ENCODE measurements around the gene CYTH2. TPM values are rescaled to one million over a fixed set of nuclear protein-coding genes. Genes with fewer than 3 reads are reported as not detected.

Gene CYTH2
- total RNA-seq, 1 experiment from 2014 or later: 103 TPM

- TF ChIP-seq CTCF (conservative IDR thresholded peaks at IDR 0.05): no peak
- Histone ChIP-seq H4K8ac (replicated peaks; ENCODE audit: insufficient read length, low read depth, low read length) (no peak overlapping the region), H3K4ac (ENCODE audit: low read depth, low read length) (no peak overlapping the region), H3K27me3 (ENCODE audit: insufficient read depth, low read length) (peaks cover 2% of the 10 kb centered on the region; the same call in 1 of the 2 replicates), H3K9ac (ENCODE audit: extremely low read depth, insufficient read length, low read length) (no peak overlapping the region), H3K79me2 (ENCODE audit: insufficient read depth, low read length) (no peaks in the 10 kb centered on the region), H2BK5ac (ENCODE audit: insufficient read length, low read length) (no peak overlapping the region), H3K18ac (ENCODE audit: insufficient read length, low read depth, low read length) (no peak overlapping the region), H3K27ac (ENCODE audit: insufficient read length, low read depth, low read length) (no peak overlapping the region), H2BK20ac (ENCODE audit: low read depth, low read length, poor library complexity, severe bottlenecking) (no peak overlapping the region), H2BK12ac (ENCODE audit: insufficient read length, low read depth, low read length) (no peak overlapping the region), H3K4me1 (ENCODE audit: insufficient read depth, low read length) (no peaks in the 10 kb centered on the region), H2AFZ (ENCODE audit: low read length) (no peak overlapping the region), H3K23me2 (ENCODE audit: insufficient read length, low read depth, low read length, poor library complexity, severe bottlenecking) (peaks cover 12% of the 10 kb centered on the region), H3K23ac (ENCODE audit: insufficient read length, low read depth, low read length) (no peak overlapping the region), H3T11ph (ENCODE audit: low read length) (no peak overlapping the region), H4K5ac (ENCODE audit: insufficient read length, low read depth, low read length) (no peak overlapping the region), H3K56ac (ENCODE audit: insufficient read length, low read depth, low read length) (no peak overlapping the region), H2BK15ac (ENCODE audit: low read depth, low read length) (no peak overlapping the region), H2AK5ac (ENCODE audit: insufficient read length, low read length) (no peak overlapping the region), H3K9me3 (ENCODE audit: control insufficient read depth, low read depth, low read length) (no peaks in the 10 kb centered on the region), H3K79me1 (ENCODE audit: insufficient read depth, low read depth, low read length, poor library complexity, severe bottlenecking) (no peaks in the 10 kb centered on the region), H3K14ac (ENCODE audit: insufficient read depth, low read length) (no peak overlapping the region), H3K4me2 (ENCODE audit: insufficient read depth, insufficient read length, low read length) (peak overlapping the region; percentile 70), H4K91ac (ENCODE audit: insufficient read length, low read depth, low read length) (no peak overlapping the region), H4K20me1 (ENCODE audit: control insufficient read depth, insufficient read depth, insufficient read length) (no peaks in the 10 kb centered on the region), H2BK120ac (ENCODE audit: low read depth, low read length, poor library complexity, severe bottlenecking) (no peak overlapping the region)
- no peaks in the 10 kb centered on the region for H3K9me3 Mint-ChIP-seq
- H3K4me1 Mint-ChIP-seq: peaks cover 15 to 19% of the 10 kb centered on the region in 2 experiments
- peak overlapping the region; percentile 62 to 89 for H3K4me3 Mint-ChIP-seq
- peaks cover 6% of the 10 kb centered on the region for H3K27me3 Mint-ChIP-seq (ENCODE audit: low read depth)
- peak overlapping the region in 1 of 3 experiments; percentile 12; a peak in 2 of 7 replicates for H3K27ac Mint-ChIP-seq
- WGBS (ENCODE audit: extremely low coverage, insufficient read length, low lambda C conversion rate): no CpG with 5 or more reads among the region's 24 CpGs
- H3K36me3 Mint-ChIP-seq (ENCODE audit: insufficient read depth in 1 of 3, low read depth in 3 of 3): 0 out of 7 replicates have a peak, but pooled peaks cover 0 to 5% (median 0%) of the 10 kb centered on the region in 3 experiments
- DNase-seq: peak; percentile 83
Observed at GRCh38 chr19:48510421-48511268, 41.5 kb downstream of the CYTH2 start.
